Natural killer cell (primary cell): Measurements from ENCODE around the gene PLXNA2. TPM values are rescaled to one million over a fixed set of nuclear protein-coding genes. Genes with fewer than 3 reads are reported as not detected.

Experiments used
- ATAC-seq, 3 donors: fragments of 150-1000 bp in 2 of 3; fragments of 200-7000 bp in 1 of 3; cut with Tn5 transposase; 1 replicate in 1 of 3; 2 replicates in 2 of 3; pipeline ENCODE4 v1.10.0; 2021; ENCODE audit warnings: mild to moderate bottlenecking in 2 of 3, moderate library complexity in 2 of 3
- DNase-seq, 2 donors: peaks; one replicate each; pipeline versions ENCODE4 v3.0.0 to v3.0.0-alpha.2; 2013 to 2021; ENCODE audit warnings: mixed read lengths in 1 of 2
- H3K27ac ChIP-seq: one replicate; pipeline ENCODE4 v1.5.1; 2013; ENCODE audit warnings: mild to moderate bottlenecking, low read length
- H3K27me3 ChIP-seq: one replicate; pipeline ENCODE4 v1.6.1; 2013; ENCODE audit warnings: low read length; ENCODE audit not compliant: control insufficient read depth, insufficient read depth
- H3K36me3 ChIP-seq: one replicate; pipeline ENCODE4 v1.6.1; 2013; ENCODE audit warnings: low read length; ENCODE audit not compliant: control insufficient read depth, insufficient read depth
- H3K4me1 ChIP-seq: one replicate; pipeline ENCODE4 v1.6.1; 2013; ENCODE audit warnings: low read length; ENCODE audit not compliant: control insufficient read depth, insufficient read depth
- H3K4me3 ChIP-seq: one replicate; pipeline ENCODE4 v1.5.1; 2013; ENCODE audit warnings: low read length
- H3K9me3 ChIP-seq: one replicate; pipeline ENCODE4 v1.6.1; 2013; ENCODE audit warnings: low read length; ENCODE audit not compliant: control insufficient read depth, insufficient read depth
- H3K27ac Mint-ChIP-seq, 2 donors: one replicate each; pipeline ENCODE4 v1.8.0; 2022; ENCODE audit warnings: mild to moderate bottlenecking in 2 of 2, mixed read lengths in 2 of 2, moderate library complexity in 1 of 2
- H3K27me3 Mint-ChIP-seq, 2 donors: one replicate each; pipeline ENCODE4 v1.8.0; 2022; ENCODE audit warnings: low read depth in 2 of 2, mixed read lengths in 2 of 2
- H3K36me3 Mint-ChIP-seq: one replicate; pipeline ENCODE4 v1.8.0; 2022; ENCODE audit warnings: mixed read lengths
- H3K4me1 Mint-ChIP-seq, 2 donors: one replicate each; pipeline ENCODE4 v1.8.0; 2022; ENCODE audit warnings: mixed read lengths in 2 of 2
- H3K4me3 Mint-ChIP-seq: one replicate; pipeline ENCODE4 v1.8.0; 2022; ENCODE audit warnings: mild to moderate bottlenecking, moderate library complexity, mixed read lengths
- H3K9me3 Mint-ChIP-seq, 2 donors: one replicate each; pipeline ENCODE4 v1.8.0; 2022; ENCODE audit warnings: mixed read lengths in 2 of 2
- WGBS: methylation state at CpG from one replicate; pipeline ENCODE4 v1.1.7; 2013; ENCODE audit warnings: missing lambda C conversion rate; ENCODE audit not compliant: insufficient coverage; 5-methylcytosine and 5-hydroxymethylcytosine counted together
- intact Hi-C: fragments of 100-400 bp; cut with micrococcal nuclease; formaldehyde crosslinking; loops from one replicate; pipeline ENCODE4 v1.14.2; 2022
- total RNA-seq, 4 donors: library from RNA; stranded (reverse); fragments of 120-200 nt in 1 of 4; gene quantifications; one replicate each; pipeline versions ENCODE4 v1.2.3 to v1.2.4, GENCODE V29; 2013 to 2022
- TF ChIP-seq, protein P1 (sequence below): fragments of 200-600 bp; IDR thresholded peaks from one replicate; pipeline ENCODE4 v1.8.0; 2022; ENCODE audit warnings: antibody characterized with exemption

PLXNA2 gene
- total RNA-seq, 3 donors from 2014 or later (not counting 1 experiment from before 2014, with no cell fraction given) = 2.8 to 8.4 (median 2.8) TPM

DNA sequence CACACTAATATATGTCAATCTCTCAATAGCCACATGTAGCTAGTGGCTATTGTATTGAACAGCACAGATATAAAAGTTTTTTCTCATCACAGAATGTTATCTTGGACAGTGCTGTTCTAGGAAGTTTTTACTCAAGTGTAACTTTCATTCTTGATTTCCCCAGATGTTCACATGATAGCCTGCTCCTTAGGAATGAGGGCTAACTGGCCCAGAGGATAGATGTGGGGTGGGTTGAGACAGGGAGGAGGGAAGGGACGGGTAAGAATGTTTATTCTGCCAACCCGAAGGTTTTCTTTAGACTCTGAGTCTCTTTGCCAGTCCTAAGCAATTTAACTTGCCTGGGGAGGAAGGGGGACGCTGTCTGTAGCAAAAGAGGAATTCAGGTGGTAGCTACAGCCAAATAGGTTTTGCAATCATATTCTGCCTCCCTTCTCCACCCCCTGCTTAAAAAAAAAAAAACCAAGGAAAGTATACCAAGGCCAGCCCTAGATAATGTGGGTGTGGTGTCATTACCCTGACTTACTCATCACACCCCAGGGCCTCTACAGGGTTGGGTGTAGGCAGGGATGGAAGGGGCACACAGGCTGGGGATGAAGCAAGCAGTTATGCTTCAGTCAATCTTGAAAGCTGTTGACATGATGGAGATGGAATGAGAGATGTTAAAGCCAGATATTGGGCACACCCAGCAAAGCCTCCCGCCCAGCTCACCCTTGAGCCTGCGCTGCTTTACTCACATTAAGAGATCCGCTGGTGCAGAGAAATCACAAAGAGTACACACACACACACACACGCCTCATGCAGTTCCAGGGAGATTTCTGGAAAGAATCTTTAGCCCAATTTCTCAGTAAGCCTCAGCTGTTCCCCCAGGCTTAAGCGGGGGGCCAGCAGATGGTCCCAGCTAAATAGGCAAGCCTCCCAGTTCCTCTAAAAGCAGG is 59.9 kb downstream of the PLXNA2 start:
- H3K36me3 ChIP-seq = no peaks in the 10 kb centered on the region
- H3K9me3 ChIP-seq = no peaks in the 10 kb centered on the region
- intact Hi-C loops = no loop called here
- no peaks in the 10 kb centered on the region for H3K27me3 ChIP-seq
- Mint-ChIP-seq H3K36me3 (no peaks in the 10 kb centered on the region), H3K4me3 (no peak overlapping the region), H3K27ac (no peak overlapping the region), H3K4me1 (peaks cover 5 to 9% of the 10 kb centered on the region in 2 donors), H3K27me3 (peaks cover 9 to 18% of the 10 kb centered on the region in 2 donors), H3K9me3 (no peaks in the 10 kb centered on the region)
- no peak for DNase-seq
- H3K27ac ChIP-seq = no peak overlapping the region
- 87% methylated on average over 7 of the region's 8 CpGs for WGBS
- H3K4me3 ChIP-seq = no peak overlapping the region
- TF ChIP-seq, protein P1, sequence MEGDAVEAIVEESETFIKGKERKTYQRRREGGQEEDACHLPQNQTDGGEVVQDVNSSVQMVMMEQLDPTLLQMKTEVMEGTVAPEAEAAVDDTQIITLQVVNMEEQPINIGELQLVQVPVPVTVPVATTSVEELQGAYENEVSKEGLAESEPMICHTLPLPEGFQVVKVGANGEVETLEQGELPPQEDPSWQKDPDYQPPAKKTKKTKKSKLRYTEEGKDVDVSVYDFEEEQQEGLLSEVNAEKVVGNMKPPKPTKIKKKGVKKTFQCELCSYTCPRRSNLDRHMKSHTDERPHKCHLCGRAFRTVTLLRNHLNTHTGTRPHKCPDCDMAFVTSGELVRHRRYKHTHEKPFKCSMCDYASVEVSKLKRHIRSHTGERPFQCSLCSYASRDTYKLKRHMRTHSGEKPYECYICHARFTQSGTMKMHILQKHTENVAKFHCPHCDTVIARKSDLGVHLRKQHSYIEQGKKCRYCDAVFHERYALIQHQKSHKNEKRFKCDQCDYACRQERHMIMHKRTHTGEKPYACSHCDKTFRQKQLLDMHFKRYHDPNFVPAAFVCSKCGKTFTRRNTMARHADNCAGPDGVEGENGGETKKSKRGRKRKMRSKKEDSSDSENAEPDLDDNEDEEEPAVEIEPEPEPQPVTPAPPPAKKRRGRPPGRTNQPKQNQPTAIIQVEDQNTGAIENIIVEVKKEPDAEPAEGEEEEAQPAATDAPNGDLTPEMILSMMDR = no peak
- no peaks in the 10 kb centered on the region for H3K4me1 ChIP-seq
- no peak for ATAC-seq

DNA sequence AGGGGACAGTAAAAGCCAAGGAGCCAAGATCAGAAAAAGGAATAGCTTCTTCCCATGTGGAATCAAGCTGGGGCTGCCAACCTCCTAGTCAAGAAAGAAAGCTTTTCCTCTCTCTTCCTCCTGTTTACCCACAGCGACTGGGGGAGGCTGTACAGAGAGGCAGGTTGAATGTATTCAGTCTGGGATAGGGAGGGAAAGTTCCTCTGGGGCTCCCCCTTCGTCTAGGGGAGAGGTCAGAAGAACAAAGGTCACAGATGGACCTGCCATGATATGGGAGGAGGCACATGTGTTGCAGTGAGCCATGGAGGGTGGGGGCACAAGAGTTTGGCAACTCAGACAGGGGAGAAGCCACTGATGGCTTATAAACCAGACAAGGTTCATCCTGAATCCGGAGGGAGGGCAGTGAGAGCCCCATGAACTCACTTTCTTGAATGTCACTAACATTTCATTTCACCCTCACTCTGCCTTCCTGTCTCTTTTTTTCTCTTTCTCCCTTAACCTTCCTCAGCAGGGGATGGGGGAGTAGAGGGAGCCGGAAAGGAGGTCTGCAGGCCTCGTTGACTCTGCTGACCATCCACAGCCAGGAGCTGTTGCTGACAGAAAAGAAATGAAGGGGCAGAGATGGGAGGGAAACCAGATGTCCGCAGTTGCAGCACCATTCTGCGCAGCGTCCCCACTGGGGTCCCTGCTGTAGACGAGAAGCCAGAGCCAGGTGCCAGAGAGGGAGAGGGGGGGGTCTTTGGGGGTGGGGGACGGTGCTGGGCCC is 61.1 kb downstream of the PLXNA2 start:
- intact Hi-C loops = no loop called here
- no peak overlapping the region for H3K27ac Mint-ChIP-seq
- 74% methylated on average over 7 of the region's 10 CpGs for WGBS

DNA sequence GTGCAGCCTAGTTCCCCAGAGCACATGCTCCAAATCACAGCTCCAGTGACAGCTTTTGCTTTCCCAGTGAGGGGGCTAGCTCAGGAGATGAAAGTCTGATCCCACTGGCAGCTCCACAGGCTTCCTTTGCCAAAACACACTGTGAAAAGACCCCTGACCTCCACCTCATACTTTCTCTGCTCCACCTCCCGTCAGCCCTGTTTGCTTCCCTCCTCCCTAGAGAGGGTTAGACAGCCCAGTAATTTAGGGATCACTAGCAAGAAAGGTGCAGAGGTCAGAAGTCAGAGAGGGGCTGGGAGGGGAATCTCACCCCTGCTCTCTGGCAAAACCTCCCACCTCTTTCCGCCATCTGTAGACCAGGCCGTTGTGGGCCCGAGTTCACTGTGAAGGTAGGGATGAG is 62.8 kb downstream of the PLXNA2 start:
- Mint-ChIP-seq H3K4me3 (no peak overlapping the region), H3K27me3 (peaks cover 0 to 14% of the 10 kb centered on the region in 2 donors), H3K4me1 (peaks cover 0 to 5% of the 10 kb centered on the region in 2 donors), H3K36me3 (no peaks in the 10 kb centered on the region), H3K9me3 (no peaks in the 10 kb centered on the region), H3K27ac (no peak overlapping the region)
- Histone ChIP-seq H3K4me1 (no peaks in the 10 kb centered on the region), H3K9me3 (no peaks in the 10 kb centered on the region), H3K27ac (no peak overlapping the region), H3K27me3 (no peaks in the 10 kb centered on the region), H3K36me3 (no peaks in the 10 kb centered on the region), H3K4me3 (no peak overlapping the region)
- intact Hi-C loops = no loop called here
- TF ChIP-seq, protein P1 = no peak
- ATAC-seq = no peak
- no peak for DNase-seq
- 87% methylated on average over 3 of the region's 4 CpGs for WGBS

More for the DNA sequence above, 61.1 kb downstream of the PLXNA2 start:
- Mint-ChIP-seq H3K36me3 (no peaks in the 10 kb centered on the region), H3K4me1 (peaks cover 0 to 5% of the 10 kb centered on the region in 2 donors), H3K4me3 (no peak overlapping the region), H3K27me3 (peaks cover 9 to 12% of the 10 kb centered on the region in 2 donors), H3K9me3 (no peaks in the 10 kb centered on the region)
- Histone ChIP-seq H3K36me3 (no peaks in the 10 kb centered on the region), H3K27me3 (no peaks in the 10 kb centered on the region), H3K4me1 (no peaks in the 10 kb centered on the region), H3K9me3 (no peaks in the 10 kb centered on the region), H3K4me3 (no peak overlapping the region), H3K27ac (no peak overlapping the region)
- TF ChIP-seq, protein P1 = no peak
- ATAC-seq (no peak), DNase-seq (no peak)
